HEK293T (cell line): ENCODE data around the gene TRIM69.

Source experiments
- CTCF ChIA-PET: fragments of 350-600 bp; formaldehyde crosslinking; extraction: SDS; loops from one replicate; lab custom pipeline; 2021; ENCODE audit warnings: antibody characterized with exemption, inconsistent platforms; lab: Yijun Ruan, JAX
- POLR2A ChIA-PET: fragments of 350-600 bp; formaldehyde crosslinking; extraction: SDS; loops from one replicate; lab custom pipeline; 2020; ENCODE audit warnings: antibody characterized with exemption, inconsistent platforms; lab: Yijun Ruan, JAX
- DNase-seq: peaks from one replicate; pipeline ENCODE4 v3.0.0; 2012; ENCODE audit warnings: mixed read lengths; ENCODE audit errors: extremely low spot score
- ARNT ChIP-seq: fragments of 450-650 bp; IDR thresholded peaks from 2 replicates; pipeline ENCODE4 v1.6.1; 2017; ENCODE audit warnings: mild to moderate bottlenecking
- BHLHE40 ChIP-seq: fragments of 450-650 bp; IDR thresholded peaks from 2 replicates; pipeline ENCODE4 v1.6.1; 2016; ENCODE audit warnings: mild to moderate bottlenecking, moderate library complexity, borderline replicate concordance
- CTBP1 ChIP-seq: fragments of 450-650 bp; IDR thresholded peaks from 2 replicates; pipeline ENCODE4 v1.6.1; 2016; ENCODE audit warnings: borderline replicate concordance
- ELF4 ChIP-seq: fragments of 450-650 bp; IDR thresholded peaks from 2 replicates; pipeline ENCODE4 v1.6.1; 2017; ENCODE audit warnings: antibody characterized with exemption
- FOXA1 ChIP-seq: fragments of 450-650 bp; IDR thresholded peaks from 2 replicates; pipeline ENCODE4 v1.6.1; 2016; ENCODE audit warnings: mild to moderate bottlenecking
- FOXK2 ChIP-seq: fragments of 450-650 bp; IDR thresholded peaks from 2 replicates; pipeline ENCODE4 v1.6.1; 2016; ENCODE audit warnings: mild to moderate bottlenecking
- FOXM1 ChIP-seq: fragments of 450-650 bp; IDR thresholded peaks from 2 replicates; pipeline ENCODE4 v1.6.1; 2017; ENCODE audit warnings: mild to moderate bottlenecking, borderline replicate concordance
- HDGF ChIP-seq: fragments of 450-650 bp; IDR thresholded peaks from 2 replicates; pipeline ENCODE4 v1.6.1; 2017; ENCODE audit warnings: antibody characterized with exemption, borderline replicate concordance
- L3MBTL2 ChIP-seq: fragments of 450-650 bp; conservative IDR thresholded peaks from 2 replicates; pipeline ENCODE4 v1.6.1; 2016; ENCODE audit warnings: mild to moderate bottlenecking
- LEF1 ChIP-seq: fragments of 450-650 bp; IDR thresholded peaks from 2 replicates; pipeline ENCODE4 v1.6.1; 2017; ENCODE audit warnings: mild to moderate bottlenecking, borderline replicate concordance
- NFRKB ChIP-seq: fragments of 450-650 bp; IDR thresholded peaks from 2 replicates; pipeline ENCODE4 v1.6.1; 2016; ENCODE audit warnings: mild to moderate bottlenecking, moderate library complexity
- PKNOX1 ChIP-seq: fragments of 450-650 bp; IDR thresholded peaks from 2 replicates; pipeline ENCODE4 v1.6.1; 2016
- SP1 ChIP-seq: fragments of 450-650 bp; IDR thresholded peaks from 2 replicates; pipeline ENCODE4 v1.6.1; 2017
- SUZ12 ChIP-seq: fragments of 450-650 bp; IDR thresholded peaks from 2 replicates; pipeline ENCODE4 v1.6.1; 2016; ENCODE audit warnings: mild to moderate bottlenecking
- TARDBP ChIP-seq: fragments of 450-650 bp; IDR thresholded peaks from 2 replicates; pipeline ENCODE4 v1.6.1; 2016
- ZNF384 ChIP-seq: fragments of 450-650 bp; IDR thresholded peaks from 2 replicates; pipeline ENCODE4 v1.6.1; 2016

Gene TRIM69

GRCh38 chr15:44705986-44706385 is 30.3 kb upstream of the TRIM69 start:
- POLR2A ChIA-PET = interaction anchor here (1.0 kb wide), 1 partner anchor 43 kb away, joined by 3 read pairs; no protein-coding TSS in a partner anchor
- CTCF ChIA-PET = interaction anchor here (1.4 kb wide), 1 partner anchor 33 kb away, joined by 3 read pairs; no protein-coding TSS in a partner anchor
- no peak for DNase-seq
- TF ChIP-seq HDGF (no peak), NFRKB (no peak), FOXM1 (no peak), ELF4 (no peak), ARNT (no peak), LEF1 (no peak), SP1 (no peak), ZNF384 (no peak), PKNOX1 (no peak), FOXK2 (no peak), TARDBP (no peak), SUZ12 (no peak), CTBP1 (no peak), FOXA1 (no peak), L3MBTL2 (no peak), BHLHE40 (no peak)

- TF ChIP-seq PKNOX1 (no peak), CTBP1 (no peak), SUZ12 (no peak), BHLHE40 (no peak), SP1 (no peak), ZNF384 (no peak)
- no peak for DNase-seq
- POLR2A ChIA-PET = no interaction called here
- CTCF ChIA-PET = interaction anchor here (0.7 to 1.4 kb wide), 2 partner anchors 32 to 215 kb away, joined by 3 to 4 read pairs; no protein-coding TSS in a partner anchor
Observed at GRCh38 chr15:44706401-44706800, 29.9 kb upstream of the TRIM69 start.

- no peak for DNase-seq
- ChIA-PET CTCF (interaction anchor here (0.7 to 1.0 kb wide), 2 partner anchors 26 to 215 kb away, joined by 4 to 5 read pairs; no protein-coding TSS in a partner anchor), POLR2A (interaction anchor here (1.0 kb wide), 2 partner anchors 22 to 44 kb away, joined by 3 read pairs; partner anchors contain the start of gene SPG11)
- no peak for TF ChIP-seq SP1
- no peak for TF ChIP-seq SUZ12
- TF ChIP-seq LEF1 = no peak
- no peak for TF ChIP-seq ELF4
- no peak for TF ChIP-seq BHLHE40
- no peak for TF ChIP-seq TARDBP
- no peak for TF ChIP-seq CTBP1
- TF ChIP-seq PKNOX1 = no peak
- TF ChIP-seq L3MBTL2 = no peak
- no peak for TF ChIP-seq ZNF384
- TF ChIP-seq ARNT = no peak
- no peak for TF ChIP-seq HDGF
- no peak for TF ChIP-seq FOXM1
Observed at GRCh38 chr15:44706946-44707636, 29.2 kb upstream of the TRIM69 start.

GRCh38 chr15:44710236-44711095 is 25.9 kb upstream of the TRIM69 start:
- ChIA-PET POLR2A (interaction anchor here (0.7 to 6.0 kb wide), 9 partner anchors 11 to 80 kb away, joined by 3 to 75 read pairs (median 3); partner anchors contain the start of genes SPG11 and TRIM69), CTCF (interaction anchor here (0.5 to 1.0 kb wide), 3 partner anchors 26 to 235 kb away, joined by 3 to 5 read pairs (median 3); partner anchors contain the start of genes SPG11 and TRIM69)
- TF ChIP-seq SUZ12 = no peak
- no peak for TF ChIP-seq FOXM1
- no peak for TF ChIP-seq ELF4
- no peak for TF ChIP-seq LEF1
- TF ChIP-seq BHLHE40 = no peak
- no peak for TF ChIP-seq L3MBTL2
- TF ChIP-seq ZNF384 = no peak
- no peak for TF ChIP-seq NFRKB
- no peak for TF ChIP-seq FOXA1
- TF ChIP-seq TARDBP = no peak
- TF ChIP-seq SP1 = no peak
- no peak for TF ChIP-seq PKNOX1
- TF ChIP-seq ARNT = no peak
- no peak for TF ChIP-seq FOXK2
- no peak for TF ChIP-seq HDGF
- no peak for TF ChIP-seq CTBP1
- DNase-seq = no peak
